DMS 273 treated with DMSO at 0.1 percent for 48 hours (cell line): ENCODE data around the gene HRK.

Experiments
- DNase-seq: peaks from one replicate; lab custom pipeline; 2025; lab: John Stamatoyannopoulos, UW

The HRK gene

GRCh38 chr12:116864371-116865160, 16.7 kb downstream of the HRK start:
- no peak for DNase-seq

- DNase-seq: no peak
These were observed 17.9 kb downstream of the HRK start for GRCh38 chr12:116863275-116863767.

- DNase-seq: no peak
These were observed 19.1 kb downstream of the HRK start for GRCh38 chr12:116862167-116862566.

- DNase-seq: no peak
These were observed 19.9 kb downstream of the HRK start for GRCh38 chr12:116861320-116861719.

GRCh38 chr12:116860263-116860662, 21.0 kb downstream of the HRK start:
- DNase-seq: no peak

DNA sequence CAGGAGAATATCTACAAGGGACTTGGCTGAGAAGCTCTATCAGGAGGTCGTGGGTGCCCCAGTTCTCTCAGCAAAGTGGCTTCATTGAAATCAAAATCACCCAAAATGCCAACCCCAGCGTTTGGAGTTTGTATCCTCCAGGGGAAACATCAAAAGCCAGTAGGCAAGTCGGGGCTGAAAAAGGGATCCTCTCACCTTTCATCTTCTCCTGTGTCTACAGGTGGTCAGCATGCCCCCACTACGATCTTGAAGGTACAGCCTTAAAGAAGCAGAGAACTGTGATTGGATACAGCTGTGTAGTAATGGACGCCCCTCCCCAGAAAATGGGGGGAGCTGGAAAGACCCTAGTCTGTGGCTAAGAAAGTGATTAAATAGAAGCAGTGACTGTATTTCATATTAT, 22.2 kb downstream of the HRK start:
- no peak for DNase-seq

DNA sequence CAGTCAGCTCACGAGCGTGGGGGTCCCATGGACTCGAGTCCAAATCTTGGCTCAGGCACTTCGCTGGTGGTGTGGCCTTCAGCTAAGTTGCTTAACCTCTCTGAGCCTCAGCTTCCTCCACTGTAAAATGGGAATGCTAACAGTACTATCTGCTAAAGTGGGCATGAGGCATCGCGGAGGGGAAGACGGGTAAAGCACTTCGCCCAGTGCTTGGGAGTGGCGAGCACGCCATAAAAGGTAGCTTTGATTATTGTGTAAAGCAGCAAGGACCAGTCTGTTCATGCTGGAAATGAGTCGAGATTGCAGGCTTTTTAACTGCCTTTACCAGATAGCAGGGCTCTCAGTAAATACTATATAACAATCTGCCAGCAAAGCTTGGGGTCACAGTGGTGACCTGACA, 24.5 kb downstream of the HRK start:
- DNase-seq: no peak

DNA sequence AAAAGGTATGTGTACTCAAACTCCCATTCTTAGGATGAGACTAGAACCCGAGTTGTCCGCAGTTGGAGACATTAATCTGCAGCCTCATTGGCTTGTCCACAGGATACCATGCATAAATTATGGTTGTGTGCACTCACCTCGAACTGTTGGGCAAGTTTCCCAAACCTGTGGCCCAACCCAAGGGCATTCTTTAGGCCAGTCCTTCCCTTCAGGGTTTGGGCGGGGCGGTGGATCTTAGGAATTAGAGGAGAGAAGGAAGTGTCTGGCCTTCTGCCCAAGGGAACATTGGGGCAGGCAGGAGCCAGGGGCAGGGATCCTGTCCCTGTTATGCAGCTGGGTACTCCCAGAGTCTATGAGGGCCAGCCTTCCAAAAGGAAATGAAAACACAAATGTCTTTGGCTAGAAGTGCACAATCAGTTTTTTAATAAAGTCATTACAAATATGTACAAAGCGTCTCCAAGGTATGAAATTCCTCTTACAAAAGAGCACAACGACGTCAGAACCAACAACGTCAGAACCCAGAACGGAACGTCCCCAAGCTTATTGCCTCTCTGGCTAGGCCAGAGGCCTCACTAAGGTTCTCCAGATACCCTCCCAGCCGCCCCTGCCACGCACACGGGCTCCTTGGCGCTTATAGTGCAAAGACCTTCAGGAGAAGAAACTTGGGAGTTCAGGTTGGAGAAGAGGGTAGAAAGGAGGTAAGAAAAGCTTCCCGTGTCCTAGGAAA, 25.3 kb downstream of the HRK start:
- DNase-seq: no peak

DNA sequence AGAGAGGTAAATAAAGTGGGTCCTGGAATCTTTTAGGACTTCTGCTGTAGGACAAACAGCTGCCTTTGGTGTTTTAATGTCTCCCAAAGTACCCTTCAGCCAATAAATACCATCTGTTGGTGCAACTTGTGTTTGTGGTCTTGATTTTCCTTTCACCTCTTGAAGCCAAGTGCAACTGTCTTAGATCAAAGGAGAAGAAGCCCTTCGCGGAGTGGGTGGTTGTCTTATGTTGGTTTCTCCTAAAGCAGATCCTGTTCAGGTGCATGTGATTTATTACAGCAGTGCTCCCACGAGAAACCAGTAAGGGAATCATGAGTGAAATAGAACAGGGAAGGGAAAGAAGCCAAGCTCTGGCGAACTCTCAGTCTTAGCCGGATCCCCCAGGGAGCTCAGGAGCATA, 27.7 kb downstream of the HRK start:
- DNase-seq: no peak

- no peak for DNase-seq
These were observed 28.9 kb downstream of the HRK start for GRCh38 chr12:116852303-116852702.

GRCh38 chr12:116849216-116849615, 32.0 kb downstream of the HRK start:
- DNase-seq: no peak

GRCh38 chr12:116843085-116843484, 38.2 kb downstream of the HRK start:
- no peak for DNase-seq

GRCh38 chr12:116839287-116839830, 41.9 kb downstream of the HRK start:
- DNase-seq: no peak

DNA sequence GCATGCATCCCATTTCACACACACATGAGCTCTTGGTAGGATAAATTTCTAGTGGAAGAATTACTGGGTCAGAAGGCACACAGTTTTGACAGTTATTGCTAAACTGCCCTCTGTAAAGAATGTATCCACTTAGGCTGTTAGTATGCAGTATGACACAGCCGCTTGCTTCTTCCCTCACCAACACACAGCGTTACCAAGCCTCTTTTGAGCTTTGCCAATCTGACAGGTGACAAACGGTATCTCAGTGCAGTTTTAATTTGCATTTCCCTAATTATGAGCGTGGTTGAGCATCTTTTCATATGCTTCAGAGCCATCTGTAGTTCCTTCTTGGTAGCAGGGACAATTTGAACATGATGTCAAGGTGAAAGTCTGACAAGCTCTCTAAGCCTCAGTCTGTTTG, 42.9 kb downstream of the HRK start:
- DNase-seq: no peak

DNA sequence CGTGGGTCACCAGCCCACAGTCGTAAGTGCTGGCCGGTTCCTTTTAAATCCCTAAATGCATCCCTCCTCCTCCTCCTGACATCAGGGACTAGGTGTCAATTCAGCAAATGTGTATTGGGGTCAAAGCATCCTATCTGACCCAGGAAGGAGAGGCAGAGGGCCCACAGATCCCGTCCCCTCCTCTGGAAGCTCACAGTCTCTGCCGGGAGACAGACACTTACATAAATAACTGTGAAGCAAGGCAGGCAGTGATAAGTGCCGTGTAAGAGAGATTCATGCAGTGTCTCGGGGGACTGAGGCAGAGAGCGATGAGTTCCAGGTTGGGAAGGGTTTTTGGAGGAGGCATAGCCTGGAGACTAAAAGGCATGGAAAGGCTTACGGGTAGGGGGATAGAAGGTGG, 44.1 kb downstream of the HRK start:
- no peak for DNase-seq

DNA sequence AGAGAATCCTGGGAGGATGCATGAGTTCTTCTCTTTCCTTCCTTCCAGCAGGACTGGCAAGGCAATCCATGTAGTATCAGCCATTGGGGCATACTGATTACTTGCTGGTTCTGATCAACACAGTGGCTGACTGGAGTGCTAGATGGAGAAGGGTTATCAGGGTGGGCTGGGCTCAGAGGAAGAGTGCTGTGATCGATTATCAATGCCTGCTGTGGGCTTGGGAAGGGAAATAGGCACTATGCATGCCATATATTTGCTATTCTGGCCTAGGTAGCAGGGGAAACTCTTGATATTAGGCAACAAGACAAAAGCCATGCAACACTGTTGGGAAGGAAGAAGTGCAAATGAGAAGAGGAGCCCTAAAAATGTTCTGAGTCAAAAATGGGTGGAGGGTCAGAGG, 45.8 kb downstream of the HRK start:
- no peak for DNase-seq

- no peak for DNase-seq
These were observed 47.8 kb downstream of the HRK start for GRCh38 chr12:116833474-116833873.

DNA sequence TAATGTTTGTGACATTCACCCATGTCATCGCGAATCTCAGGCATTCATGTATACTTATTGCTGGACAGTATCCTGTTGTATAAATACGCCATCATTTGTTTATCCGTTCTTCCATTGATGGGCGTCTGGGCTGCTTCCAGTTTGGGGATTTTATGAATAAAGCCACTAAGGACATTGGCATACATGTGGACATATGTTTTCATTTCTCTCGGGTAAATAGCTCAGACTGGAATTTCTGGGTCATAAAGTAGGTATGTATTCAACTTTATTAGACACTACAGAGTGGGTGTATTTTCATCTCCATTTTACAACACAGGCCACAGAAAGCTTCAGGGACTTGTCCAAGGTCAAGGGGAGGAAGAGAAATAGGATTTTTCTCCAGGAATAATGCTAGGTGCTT, 48.9 kb downstream of the HRK start:
- DNase-seq: no peak

DNA sequence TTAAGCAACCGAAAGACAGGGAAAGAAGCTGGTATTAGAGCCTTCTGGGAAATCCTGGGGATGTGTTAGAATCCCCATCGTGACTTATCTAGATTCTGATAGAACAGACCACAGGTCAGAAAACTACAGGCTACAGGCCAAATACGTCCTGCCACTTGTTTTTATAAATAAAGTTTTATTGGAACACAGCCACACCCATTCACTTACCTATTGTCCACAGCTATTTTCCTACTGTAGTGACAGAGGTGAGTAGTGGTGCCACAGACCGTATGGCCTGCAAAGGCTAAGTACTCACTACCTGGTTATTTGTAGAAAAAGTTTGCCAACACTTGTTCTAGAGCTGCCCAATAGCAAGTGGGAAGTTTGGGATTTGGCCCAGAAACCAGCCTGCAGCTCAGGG, 53.8 kb downstream of the HRK start:
- DNase-seq: no peak

GRCh38 chr12:116821291-116821690, 60.0 kb downstream of the HRK start:
- DNase-seq: no peak

DNA sequence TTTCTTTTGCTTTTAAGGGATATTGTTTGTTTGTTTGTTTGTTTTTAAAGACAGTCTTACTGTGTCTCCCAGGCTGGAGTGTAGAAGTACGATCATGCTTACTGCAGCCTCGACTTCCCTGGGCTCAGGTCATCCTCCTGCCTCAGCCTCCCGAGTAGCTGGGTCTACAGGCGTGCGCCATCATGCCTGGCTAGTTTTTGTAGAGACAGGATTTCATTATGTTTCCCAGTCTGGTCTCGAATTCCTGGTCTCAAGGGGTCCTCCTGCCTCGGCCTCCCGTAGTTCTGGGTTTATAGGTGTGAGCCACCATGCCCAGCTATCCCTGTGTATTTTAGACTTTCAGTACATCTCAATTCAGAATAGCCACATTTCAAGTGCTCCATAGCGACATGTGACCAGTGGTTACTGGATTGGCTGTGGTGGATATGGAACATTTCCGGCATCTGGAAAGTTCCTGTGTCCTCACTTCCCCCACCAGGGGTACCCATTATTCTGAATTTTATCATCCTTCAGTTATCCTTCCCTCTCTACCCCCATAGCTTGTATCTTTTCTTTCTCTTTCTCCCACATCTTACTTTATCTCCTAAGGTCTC, 61.1 kb downstream of the HRK start:
- no peak for DNase-seq

- DNase-seq: peak; percentile 66
These were observed 62.1 kb downstream of the HRK start for GRCh38 chr12:116818948-116819832.
